Measurements from ENCODE around the gene CHPT1.

DNA sequence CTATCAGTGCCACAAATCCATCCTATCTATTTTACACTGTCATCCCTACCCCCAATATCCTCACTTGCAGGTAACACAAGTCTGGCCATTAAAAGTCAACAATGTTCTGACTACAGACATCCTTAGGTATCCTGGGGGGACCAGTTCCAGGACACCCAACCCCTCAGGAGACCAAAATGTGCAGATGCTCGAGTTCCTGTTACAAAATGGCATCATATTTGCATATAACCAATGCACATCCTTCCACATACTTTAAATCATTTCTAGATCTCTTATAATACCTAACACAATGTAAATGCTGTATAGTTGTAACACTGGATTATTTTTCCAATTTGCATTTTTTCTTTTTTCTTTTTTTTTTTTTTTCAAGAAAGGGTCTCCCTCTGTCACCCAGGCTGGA lies 34.9 kb downstream of the CHPT1 start:
- no peak for TF ChIP-seq JUNB (IDR thresholded peaks at IDR 0.05; ENCODE audit: unreplicated experiment)
- TF ChIP-seq POLR2AphosphoS5 (IDR thresholded peaks at IDR 0.05; ENCODE audit: low read depth), result no peak
- TF ChIP-seq, protein P1, sequence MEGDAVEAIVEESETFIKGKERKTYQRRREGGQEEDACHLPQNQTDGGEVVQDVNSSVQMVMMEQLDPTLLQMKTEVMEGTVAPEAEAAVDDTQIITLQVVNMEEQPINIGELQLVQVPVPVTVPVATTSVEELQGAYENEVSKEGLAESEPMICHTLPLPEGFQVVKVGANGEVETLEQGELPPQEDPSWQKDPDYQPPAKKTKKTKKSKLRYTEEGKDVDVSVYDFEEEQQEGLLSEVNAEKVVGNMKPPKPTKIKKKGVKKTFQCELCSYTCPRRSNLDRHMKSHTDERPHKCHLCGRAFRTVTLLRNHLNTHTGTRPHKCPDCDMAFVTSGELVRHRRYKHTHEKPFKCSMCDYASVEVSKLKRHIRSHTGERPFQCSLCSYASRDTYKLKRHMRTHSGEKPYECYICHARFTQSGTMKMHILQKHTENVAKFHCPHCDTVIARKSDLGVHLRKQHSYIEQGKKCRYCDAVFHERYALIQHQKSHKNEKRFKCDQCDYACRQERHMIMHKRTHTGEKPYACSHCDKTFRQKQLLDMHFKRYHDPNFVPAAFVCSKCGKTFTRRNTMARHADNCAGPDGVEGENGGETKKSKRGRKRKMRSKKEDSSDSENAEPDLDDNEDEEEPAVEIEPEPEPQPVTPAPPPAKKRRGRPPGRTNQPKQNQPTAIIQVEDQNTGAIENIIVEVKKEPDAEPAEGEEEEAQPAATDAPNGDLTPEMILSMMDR (conservative IDR thresholded peaks at IDR 0.05; ENCODE audit: low read depth in 2 of 2), result no peak
- TF ChIP-seq EZH2 (IDR thresholded peaks at IDR 0.05; ENCODE audit: low read depth, unreplicated experiment), result no peak
- no peak for TF ChIP-seq CREB1 (CRISPR knock-in tag; IDR thresholded peaks at IDR 0.05; ENCODE audit: low read depth)
- TF ChIP-seq, protein P2, sequence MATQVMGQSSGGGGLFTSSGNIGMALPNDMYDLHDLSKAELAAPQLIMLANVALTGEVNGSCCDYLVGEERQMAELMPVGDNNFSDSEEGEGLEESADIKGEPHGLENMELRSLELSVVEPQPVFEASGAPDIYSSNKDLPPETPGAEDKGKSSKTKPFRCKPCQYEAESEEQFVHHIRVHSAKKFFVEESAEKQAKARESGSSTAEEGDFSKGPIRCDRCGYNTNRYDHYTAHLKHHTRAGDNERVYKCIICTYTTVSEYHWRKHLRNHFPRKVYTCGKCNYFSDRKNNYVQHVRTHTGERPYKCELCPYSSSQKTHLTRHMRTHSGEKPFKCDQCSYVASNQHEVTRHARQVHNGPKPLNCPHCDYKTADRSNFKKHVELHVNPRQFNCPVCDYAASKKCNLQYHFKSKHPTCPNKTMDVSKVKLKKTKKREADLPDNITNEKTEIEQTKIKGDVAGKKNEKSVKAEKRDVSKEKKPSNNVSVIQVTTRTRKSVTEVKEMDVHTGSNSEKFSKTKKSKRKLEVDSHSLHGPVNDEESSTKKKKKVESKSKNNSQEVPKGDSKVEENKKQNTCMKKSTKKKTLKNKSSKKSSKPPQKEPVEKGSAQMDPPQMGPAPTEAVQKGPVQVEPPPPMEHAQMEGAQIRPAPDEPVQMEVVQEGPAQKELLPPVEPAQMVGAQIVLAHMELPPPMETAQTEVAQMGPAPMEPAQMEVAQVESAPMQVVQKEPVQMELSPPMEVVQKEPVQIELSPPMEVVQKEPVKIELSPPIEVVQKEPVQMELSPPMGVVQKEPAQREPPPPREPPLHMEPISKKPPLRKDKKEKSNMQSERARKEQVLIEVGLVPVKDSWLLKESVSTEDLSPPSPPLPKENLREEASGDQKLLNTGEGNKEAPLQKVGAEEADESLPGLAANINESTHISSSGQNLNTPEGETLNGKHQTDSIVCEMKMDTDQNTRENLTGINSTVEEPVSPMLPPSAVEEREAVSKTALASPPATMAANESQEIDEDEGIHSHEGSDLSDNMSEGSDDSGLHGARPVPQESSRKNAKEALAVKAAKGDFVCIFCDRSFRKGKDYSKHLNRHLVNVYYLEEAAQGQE (IDR thresholded peaks at IDR 0.05; ENCODE audit: unreplicated experiment), result no peak
- TF ChIP-seq, protein P3, sequence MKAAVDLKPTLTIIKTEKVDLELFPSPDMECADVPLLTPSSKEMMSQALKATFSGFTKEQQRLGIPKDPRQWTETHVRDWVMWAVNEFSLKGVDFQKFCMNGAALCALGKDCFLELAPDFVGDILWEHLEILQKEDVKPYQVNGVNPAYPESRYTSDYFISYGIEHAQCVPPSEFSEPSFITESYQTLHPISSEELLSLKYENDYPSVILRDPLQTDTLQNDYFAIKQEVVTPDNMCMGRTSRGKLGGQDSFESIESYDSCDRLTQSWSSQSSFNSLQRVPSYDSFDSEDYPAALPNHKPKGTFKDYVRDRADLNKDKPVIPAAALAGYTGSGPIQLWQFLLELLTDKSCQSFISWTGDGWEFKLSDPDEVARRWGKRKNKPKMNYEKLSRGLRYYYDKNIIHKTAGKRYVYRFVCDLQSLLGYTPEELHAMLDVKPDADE (IDR thresholded peaks at IDR 0.05), result no peak
- no peak for TF ChIP-seq EZH2phosphoT487 (IDR thresholded peaks at IDR 0.05; ENCODE audit: unreplicated experiment)
- TF ChIP-seq ZNF331 (CRISPR knock-in tag; IDR thresholded peaks at IDR 0.05; ENCODE audit: low read depth), result no peak
- no peak for TF ChIP-seq STAT1 (IDR thresholded peaks at IDR 0.05; ENCODE audit: unreplicated experiment)
- no peak for TF ChIP-seq ZNF114 (CRISPR knock-in tag; IDR thresholded peaks at IDR 0.05)
- TF ChIP-seq, protein P4, sequence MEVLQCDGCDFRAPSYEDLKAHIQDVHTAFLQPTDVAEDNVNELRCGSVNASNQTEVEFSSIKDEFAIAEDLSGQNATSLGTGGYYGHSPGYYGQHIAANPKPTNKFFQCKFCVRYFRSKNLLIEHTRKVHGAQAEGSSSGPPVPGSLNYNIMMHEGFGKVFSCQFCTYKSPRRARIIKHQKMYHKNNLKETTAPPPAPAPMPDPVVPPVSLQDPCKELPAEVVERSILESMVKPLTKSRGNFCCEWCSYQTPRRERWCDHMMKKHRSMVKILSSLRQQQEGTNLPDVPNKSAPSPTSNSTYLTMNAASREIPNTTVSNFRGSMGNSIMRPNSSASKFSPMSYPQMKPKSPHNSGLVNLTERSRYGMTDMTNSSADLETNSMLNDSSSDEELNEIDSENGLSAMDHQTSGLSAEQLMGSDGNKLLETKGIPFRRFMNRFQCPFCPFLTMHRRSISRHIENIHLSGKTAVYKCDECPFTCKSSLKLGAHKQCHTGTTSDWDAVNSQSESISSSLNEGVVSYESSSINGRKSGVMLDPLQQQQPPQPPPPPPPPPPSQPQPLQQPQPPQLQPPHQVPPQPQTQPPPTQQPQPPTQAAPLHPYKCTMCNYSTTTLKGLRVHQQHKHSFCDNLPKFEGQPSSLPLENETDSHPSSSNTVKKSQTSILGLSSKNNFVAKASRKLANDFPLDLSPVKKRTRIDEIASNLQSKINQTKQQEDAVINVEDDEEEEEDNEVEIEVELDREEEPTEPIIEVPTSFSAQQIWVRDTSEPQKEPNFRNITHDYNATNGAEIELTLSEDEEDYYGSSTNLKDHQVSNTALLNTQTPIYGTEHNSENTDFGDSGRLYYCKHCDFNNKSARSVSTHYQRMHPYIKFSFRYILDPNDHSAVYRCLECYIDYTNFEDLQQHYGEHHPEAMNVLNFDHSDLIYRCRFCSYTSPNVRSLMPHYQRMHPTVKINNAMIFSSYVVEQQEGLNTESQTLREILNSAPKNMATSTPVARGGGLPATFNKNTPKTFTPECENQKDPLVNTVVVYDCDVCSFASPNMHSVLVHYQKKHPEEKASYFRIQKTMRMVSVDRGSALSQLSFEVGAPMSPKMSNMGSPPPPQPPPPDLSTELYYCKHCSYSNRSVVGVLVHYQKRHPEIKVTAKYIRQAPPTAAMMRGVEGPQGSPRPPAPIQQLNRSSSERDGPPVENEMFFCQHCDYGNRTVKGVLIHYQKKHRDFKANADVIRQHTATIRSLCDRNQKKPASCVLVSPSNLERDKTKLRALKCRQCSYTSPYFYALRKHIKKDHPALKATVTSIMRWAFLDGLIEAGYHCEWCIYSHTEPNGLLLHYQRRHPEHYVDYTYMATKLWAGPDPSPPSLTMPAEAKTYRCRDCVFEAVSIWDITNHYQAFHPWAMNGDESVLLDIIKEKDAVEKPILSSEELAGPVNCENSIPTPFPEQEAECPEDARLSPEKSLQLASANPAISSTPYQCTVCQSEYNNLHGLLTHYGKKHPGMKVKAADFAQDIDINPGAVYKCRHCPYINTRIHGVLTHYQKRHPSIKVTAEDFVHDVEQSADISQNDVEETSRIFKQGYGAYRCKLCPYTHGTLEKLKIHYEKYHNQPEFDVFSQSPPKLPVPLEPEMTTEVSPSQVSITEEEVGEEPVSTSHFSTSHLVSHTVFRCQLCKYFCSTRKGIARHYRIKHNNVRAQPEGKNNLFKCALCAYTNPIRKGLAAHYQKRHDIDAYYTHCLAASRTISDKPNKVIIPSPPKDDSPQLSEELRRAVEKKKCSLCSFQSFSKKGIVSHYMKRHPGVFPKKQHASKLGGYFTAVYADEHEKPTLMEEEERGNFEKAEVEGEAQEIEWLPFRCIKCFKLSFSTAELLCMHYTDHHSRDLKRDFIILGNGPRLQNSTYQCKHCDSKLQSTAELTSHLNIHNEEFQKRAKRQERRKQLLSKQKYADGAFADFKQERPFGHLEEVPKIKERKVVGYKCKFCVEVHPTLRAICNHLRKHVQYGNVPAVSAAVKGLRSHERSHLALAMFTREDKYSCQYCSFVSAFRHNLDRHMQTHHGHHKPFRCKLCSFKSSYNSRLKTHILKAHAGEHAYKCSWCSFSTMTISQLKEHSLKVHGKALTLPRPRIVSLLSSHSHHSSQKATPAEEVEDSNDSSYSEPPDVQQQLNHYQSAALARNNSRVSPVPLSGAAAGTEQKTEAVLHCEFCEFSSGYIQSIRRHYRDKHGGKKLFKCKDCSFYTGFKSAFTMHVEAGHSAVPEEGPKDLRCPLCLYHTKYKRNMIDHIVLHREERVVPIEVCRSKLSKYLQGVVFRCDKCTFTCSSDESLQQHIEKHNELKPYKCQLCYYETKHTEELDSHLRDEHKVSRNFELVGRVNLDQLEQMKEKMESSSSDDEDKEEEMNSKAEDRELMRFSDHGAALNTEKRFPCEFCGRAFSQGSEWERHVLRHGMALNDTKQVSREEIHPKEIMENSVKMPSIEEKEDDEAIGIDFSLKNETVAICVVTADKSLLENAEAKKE (CRISPR knock-in tag; IDR thresholded peaks at IDR 0.05), result no peak
- TF ChIP-seq NANOG (IDR thresholded peaks at IDR 0.05; ENCODE audit: borderline replicate concordance), result no peak
